Astrocyte of the cerebellum (primary cell): ENCODE data around the gene DNASE1L3.
"Not testable (repeated sequence)": the region's sequence is repeated elsewhere in the genome, so short reads cannot be mapped to it uniquely, and the experiment has no call there.

Experiments
- DNase-seq: peaks from one replicate; pipeline ENCODE4 v3.0.0-alpha.2; 2011; ENCODE audit warnings: low read depth
- H3K4me3 ChIP-seq: 2 replicates; pipeline ENCODE4 v1.5.1; 2011; ENCODE audit warnings: mild to moderate bottlenecking, low read depth, low read length, moderate library complexity
- in situ Hi-C: cut with HindIII; loops from 2 replicates; pipeline ENCODE4 v1.10.0; 2017; ENCODE audit warnings: low sequenced_read_pairs
- TF ChIP-seq, protein P1 (sequence below): IDR thresholded peaks from 2 replicates; pipeline ENCODE4 v1.5.1; 2012; ENCODE audit warnings: low read length, low read depth, moderate library complexity, mild to moderate bottlenecking; ENCODE audit errors: missing control alignments

DNASE1L3 gene

DNA sequence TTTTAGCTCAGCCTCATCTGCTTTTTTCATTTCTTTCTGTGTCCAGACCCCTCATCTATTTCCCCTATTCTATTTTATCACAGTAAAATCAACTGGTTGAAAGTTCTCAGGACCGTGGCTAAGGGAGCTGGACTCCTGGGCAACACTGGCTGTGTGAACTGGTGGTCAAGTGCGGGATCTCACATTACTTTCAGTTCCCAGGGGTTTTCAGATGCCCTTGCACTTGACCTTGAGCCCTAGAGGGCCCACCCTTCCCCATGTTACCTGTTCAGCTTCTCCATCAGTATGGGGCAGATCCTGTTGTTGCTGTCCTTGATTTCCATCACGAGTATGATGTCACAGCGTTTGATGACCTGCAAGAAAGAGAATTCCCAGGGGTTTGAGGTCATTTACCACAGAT lies 2.8 kb downstream of the DNASE1L3 start:
- TF ChIP-seq, protein P1, sequence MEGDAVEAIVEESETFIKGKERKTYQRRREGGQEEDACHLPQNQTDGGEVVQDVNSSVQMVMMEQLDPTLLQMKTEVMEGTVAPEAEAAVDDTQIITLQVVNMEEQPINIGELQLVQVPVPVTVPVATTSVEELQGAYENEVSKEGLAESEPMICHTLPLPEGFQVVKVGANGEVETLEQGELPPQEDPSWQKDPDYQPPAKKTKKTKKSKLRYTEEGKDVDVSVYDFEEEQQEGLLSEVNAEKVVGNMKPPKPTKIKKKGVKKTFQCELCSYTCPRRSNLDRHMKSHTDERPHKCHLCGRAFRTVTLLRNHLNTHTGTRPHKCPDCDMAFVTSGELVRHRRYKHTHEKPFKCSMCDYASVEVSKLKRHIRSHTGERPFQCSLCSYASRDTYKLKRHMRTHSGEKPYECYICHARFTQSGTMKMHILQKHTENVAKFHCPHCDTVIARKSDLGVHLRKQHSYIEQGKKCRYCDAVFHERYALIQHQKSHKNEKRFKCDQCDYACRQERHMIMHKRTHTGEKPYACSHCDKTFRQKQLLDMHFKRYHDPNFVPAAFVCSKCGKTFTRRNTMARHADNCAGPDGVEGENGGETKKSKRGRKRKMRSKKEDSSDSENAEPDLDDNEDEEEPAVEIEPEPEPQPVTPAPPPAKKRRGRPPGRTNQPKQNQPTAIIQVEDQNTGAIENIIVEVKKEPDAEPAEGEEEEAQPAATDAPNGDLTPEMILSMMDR: no peak
- DNase-seq: no peak

DNA sequence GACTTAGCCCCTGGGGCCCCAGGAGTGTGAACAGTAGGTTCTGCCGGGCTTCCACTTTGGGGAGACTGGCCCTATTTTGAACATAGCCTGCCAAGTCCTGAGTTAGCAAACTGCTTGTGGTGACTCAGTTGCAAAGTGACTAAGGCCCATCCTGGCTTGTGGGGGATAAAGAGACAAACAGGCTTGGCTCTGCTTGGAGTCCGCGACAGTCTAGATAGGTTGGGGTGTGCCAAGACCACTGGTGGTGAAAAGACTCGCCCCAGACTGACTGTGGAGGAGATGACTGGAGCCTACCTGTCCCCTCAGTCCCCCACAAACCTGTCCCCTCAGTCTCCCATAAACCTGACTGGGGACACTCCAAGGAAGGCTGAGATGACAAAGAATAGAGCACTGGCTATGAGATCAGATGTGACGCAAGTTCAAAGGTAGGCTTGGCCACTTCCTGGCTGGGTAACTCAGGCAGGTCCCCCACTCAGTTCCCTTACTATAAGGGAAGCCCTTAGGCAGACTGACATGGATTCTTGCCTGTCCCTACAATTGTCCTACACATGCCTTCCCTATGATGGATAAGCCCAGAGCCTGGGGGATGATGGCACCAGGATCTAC lies 4.3 kb downstream of the DNASE1L3 start:
- H3K4me3 ChIP-seq: no peak overlapping the region
- in situ Hi-C loops: no loop called here
- DNase-seq: peak; percentile 6
- TF ChIP-seq, protein P1: no peak

More for the DNA sequence above, 2.8 kb downstream of the DNASE1L3 start:
- no peak overlapping the region for H3K4me3 ChIP-seq
- in situ Hi-C loops: no loop called here

- in situ Hi-C loops: no loop called here
- DNase-seq: no peak
- no peak overlapping the region for H3K4me3 ChIP-seq
- TF ChIP-seq, protein P1: no peak
Measured at GRCh38 chr3:58205981-58206380, 4.8 kb downstream of the DNASE1L3 start.

- no peak for DNase-seq
- in situ Hi-C loops: no loop called here
- TF ChIP-seq, protein P1: no peak
- H3K4me3 ChIP-seq: no peak overlapping the region
Measured at GRCh38 chr3:58204720-58205119, 6.1 kb downstream of the DNASE1L3 start.

GRCh38 chr3:58203541-58203940 lies 7.2 kb downstream of the DNASE1L3 start:
- in situ Hi-C loops: no loop called here
- no peak for DNase-seq
- TF ChIP-seq, protein P1: no peak
- H3K4me3 ChIP-seq: no peak overlapping the region

DNA sequence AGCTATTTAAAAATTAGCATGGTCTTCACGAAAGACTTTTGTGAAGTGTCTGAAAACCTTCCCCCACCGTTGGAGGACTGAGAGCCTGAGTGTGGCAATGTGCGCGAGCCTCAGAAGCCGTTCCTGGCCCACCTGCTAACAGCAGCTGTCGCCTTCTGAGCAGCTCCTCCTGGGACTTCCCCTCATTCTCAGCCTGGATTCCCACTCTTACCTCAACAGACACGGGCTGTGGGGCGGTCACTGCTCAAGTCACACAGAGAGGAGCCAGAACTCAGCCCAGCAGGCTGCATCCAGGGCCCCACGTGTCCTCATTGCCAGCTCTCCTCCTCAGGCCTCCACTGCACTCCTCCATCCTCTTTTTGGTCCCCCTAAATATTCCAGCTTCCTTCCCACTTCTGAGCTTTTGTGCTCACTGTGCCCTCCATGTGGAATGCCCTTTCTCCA lies 7.8 kb downstream of the DNASE1L3 start:
- DNase-seq: no peak
- TF ChIP-seq, protein P1: no peak
- H3K4me3 ChIP-seq: no peak overlapping the region
- in situ Hi-C loops: no loop called here

DNA sequence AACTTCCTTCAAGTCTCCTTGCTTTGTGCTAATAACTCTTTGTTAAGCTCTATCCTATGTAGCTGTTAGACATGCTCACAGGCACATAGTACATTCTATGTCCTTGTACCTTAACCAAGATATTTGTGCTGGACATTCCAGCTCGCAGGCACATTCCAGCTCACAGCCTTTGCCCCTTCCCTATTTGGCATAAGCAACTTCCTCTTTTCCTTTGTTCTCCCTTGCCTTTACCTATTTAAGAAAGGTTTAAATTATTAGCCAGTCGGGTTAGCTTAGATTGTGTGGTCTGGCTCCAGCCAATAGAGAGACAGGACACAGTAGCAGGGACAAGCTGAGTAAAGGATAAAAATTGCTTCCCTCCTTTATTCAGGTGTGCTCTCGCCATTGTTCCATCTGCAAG lies 9.3 kb downstream of the DNASE1L3 start:
- DNase-seq, in situ Hi-C loops, H3K4me3 ChIP-seq: not testable (repeated sequence)
